ENCODE results near the gene DSTN. TPM values are rescaled to one million over a fixed set of nuclear protein-coding genes. Genes with fewer than 3 reads are reported as not detected.

The DSTN gene
- total and polyA plus RNA-seq, 9 of the 15 experiments (the other 6 are each of a cell fraction or from before 2014, with no cell fraction given), result 25.7 to 88.3 (median 61.0) TPM

DNA sequence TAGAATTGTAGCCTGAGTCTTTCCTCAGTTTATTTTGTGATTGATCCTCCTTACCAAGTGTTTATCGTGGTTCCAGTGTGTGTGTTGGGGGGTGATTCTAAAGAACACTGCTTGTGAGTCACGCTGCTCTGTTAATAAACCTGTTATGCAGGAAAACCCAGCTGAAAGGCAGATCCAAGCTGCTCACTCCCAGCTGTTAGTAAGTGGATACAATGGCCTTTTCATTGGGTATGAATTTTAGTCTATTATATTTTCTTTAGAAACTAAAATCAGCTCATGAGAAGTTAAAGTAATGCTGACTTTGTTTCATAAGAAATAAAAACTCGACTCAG is 12.2 kb upstream of the DSTN start:
- intact Hi-C loops (cut with micrococcal nuclease) (no loop called here), in situ Hi-C loops (cut with MboI) (no loop called here)
- ATAC-seq, result peak; percentile 48
- Histone ChIP-seq H3K4me3 (no peak overlapping the region), H3K4me2 (ENCODE audit: insufficient read depth, low read length) (peak overlapping the region; percentile 68), H3K79me2 (ENCODE audit: control insufficient read depth, insufficient read depth, low read length) (no peaks in the 10 kb centered on the region), H2AFZ (ENCODE audit: low read depth, low read length) (peak overlapping the region; percentile 86), H3K9ac (ENCODE audit: insufficient read depth in 1 of 2, low read depth in 2 of 2, low read length in 2 of 2) (no peak overlapping the region), H3K4me1 (replicated peaks in 1 of 2; ENCODE audit: control insufficient read depth in 2 of 2, insufficient read depth in 2 of 2, low read length in 2 of 2) (peaks cover 6 to 27% of the 10 kb centered on the region in 2 experiments; a peak in 3 of 5 replicates), H4K20me1 (replicated peaks; ENCODE audit: control insufficient read depth, insufficient read depth, low read length) (no peaks in the 10 kb centered on the region), H3K9me3 (replicated peaks; ENCODE audit: control insufficient read depth, insufficient read depth, low read depth, low read length) (no peaks in the 10 kb centered on the region), H3K36me3 (ENCODE audit: control insufficient read depth, insufficient read depth, low read length) (no peaks in the 10 kb centered on the region), H3K27ac (ENCODE audit: extremely low read depth, low read depth, low read length) (peak overlapping the region; percentile 76; the same call in 2 of the 3 replicates), H3K27me3 (ENCODE audit: control insufficient read depth in 2 of 2, insufficient read depth in 2 of 2, low read length in 2 of 2) (no peaks in the 10 kb centered on the region), H3K9me1 (ENCODE audit: control insufficient read depth, insufficient read depth, low read length) (no peaks in the 10 kb centered on the region)
- DNase-seq (ENCODE audit: extremely low read depth in 1 of 4, low spot score in 3 of 4), result peak in 3 of 4 experiments; percentile 7 to 18 (median 14)
- WGBS (ENCODE audit: insufficient coverage, low coverage, missing lambda C conversion rate), result 24% methylated on average over 3 of the region's 3 CpGs
- FAIRE-seq, result no peak
- CTCF ChIA-PET (ENCODE audit: low intra/inter-chr PET ratio), result no interaction called here
- BruUV-seq (replicated peaks), result no TSS peak
- TF ChIP-seq ETS2 (tag; IDR thresholded peaks at IDR 0.05; ENCODE audit: borderline replicate concordance, poor library complexity, severe bottlenecking) (no peak), TEAD1 (CRISPR knock-in tag; IDR thresholded peaks at IDR 0.05) (no peak), LCOR (CRISPR knock-in tag; IDR thresholded peaks at IDR 0.05) (no peak), TFAM (CRISPR knock-in tag; conservative IDR thresholded peaks at IDR 0.05) (no peak), RNF2 (IDR thresholded peaks at IDR 0.05) (no peak), EHMT2 (IDR thresholded peaks at IDR 0.05) (no peak)
- POLR2A ChIA-PET, result interaction anchor here (0.6 to 1.5 kb wide), 2 partner anchors 13 to 412 kb away, joined by 5 to 6 read pairs; partner anchors contain the start of gene DSTN
